Spinal cord (tissue), 10 donors: ENCODE measurements around the gene TBCK. TPM values are rescaled to one million over a fixed set of nuclear protein-coding genes. Genes with fewer than 3 reads are reported as not detected.
A peak's percentile ranks its signal among the peaks of the same experiment; 100 is the strongest.

Experiments
- DNase-seq, 6 donors: peaks; one replicate each; pipeline versions ENCODE4 v3.0.0 to v3.0.0-alpha.2; 2013 to 2015; ENCODE audit warnings: low spot score in 6 of 6, low read depth in 4 of 6
- H3K27ac ChIP-seq: one replicate; pipeline ENCODE4 v1.5.1; 2013; ENCODE audit warnings: low read depth, low read length, control low read depth
- H3K27me3 ChIP-seq: one replicate; pipeline ENCODE4 v1.6.1; 2013; ENCODE audit warnings: low read length; ENCODE audit not compliant: control insufficient read depth, insufficient read depth
- H3K36me3 ChIP-seq: one replicate; pipeline ENCODE4 v1.6.1; 2013; ENCODE audit warnings: low read length; ENCODE audit not compliant: control insufficient read depth, insufficient read depth
- H3K4me1 ChIP-seq: one replicate; pipeline ENCODE4 v1.6.1; 2013; ENCODE audit warnings: low read length; ENCODE audit not compliant: control insufficient read depth, insufficient read depth
- H3K4me3 ChIP-seq: one replicate; pipeline ENCODE4 v1.5.1; 2013; ENCODE audit warnings: low read depth, low read length, control low read depth
- H3K9me3 ChIP-seq: one replicate; pipeline ENCODE4 v1.6.1; 2013; ENCODE audit warnings: low read length; ENCODE audit not compliant: control insufficient read depth, insufficient read depth
- WGBS: methylation state at CpG from one replicate; pipeline ENCODE4 v1.1.5; 2013; ENCODE audit warnings: missing lambda C conversion rate; ENCODE audit not compliant: insufficient coverage; 5-methylcytosine and 5-hydroxymethylcytosine counted together
- polyA plus RNA-seq, 2 donors: library from polyadenylated mRNA; unstranded; fragments of 120-200 nt; gene quantifications; one replicate each; pipeline ENCODE4 v1.2.1, GENCODE V29; 2013; ENCODE audit not compliant: insufficient read length in 2 of 2
- total RNA-seq, 2 donors: library from RNA; depleted of rRNA in 1 of 2; stranded (reverse); fragments of 120-200 nt in 1 of 2; fragments of >200 nt in 1 of 2; gene quantifications; one replicate each; pipeline versions ENCODE4 v1.2.3 to v1.2.4, GENCODE V29; 2013 to 2014
- donor health status: healthy.

Gene TBCK
- total and polyA plus RNA-seq, 4 donors: 37.3 to 77.5 (median 58.7) TPM

DNA sequence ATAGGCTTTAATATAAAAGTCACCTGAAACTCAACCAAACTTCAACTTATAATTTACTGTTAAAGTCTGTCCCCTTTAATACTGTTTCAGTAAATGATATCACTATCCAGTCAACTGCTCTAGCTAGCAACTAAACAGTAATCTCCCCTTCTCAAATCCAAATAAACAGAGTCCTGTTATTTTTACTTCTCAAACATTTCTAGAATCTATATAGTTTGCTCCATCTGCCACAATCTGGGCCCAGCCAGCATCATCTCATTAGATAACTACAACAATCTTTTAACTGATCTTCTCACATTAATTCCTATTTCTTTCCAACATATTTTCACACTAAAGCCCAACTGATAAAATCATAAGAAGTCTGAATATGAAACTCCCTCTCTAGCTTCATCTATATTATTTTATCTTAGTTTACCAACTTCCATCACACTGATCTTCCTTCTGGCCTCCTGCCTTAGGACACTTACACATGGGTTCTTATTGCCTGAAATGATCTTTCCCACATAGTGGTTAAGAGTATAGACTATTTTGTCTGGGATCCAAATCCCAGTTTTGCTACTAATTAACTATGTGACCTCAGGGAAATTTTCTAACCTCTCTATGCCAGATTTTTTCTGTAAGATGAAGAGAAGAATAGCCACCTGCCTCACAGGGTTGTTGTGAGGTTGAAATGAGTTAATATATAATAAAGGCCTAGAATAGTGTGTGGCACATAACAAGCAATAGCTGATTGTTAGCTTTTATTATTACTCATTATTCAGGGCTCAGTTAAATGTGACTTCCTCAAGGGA lies 18.6 kb downstream of the TBCK start:
- H3K36me3 ChIP-seq: peaks cover 9% of the 10 kb centered on the region

GRCh38 chr4:106294062-106294461 lies 21.9 kb downstream of the TBCK start:
- over 99% methylated on average over 9 of the region's 10 CpGs for WGBS
- DNase-seq: no peak
- Histone ChIP-seq H3K4me3 (no peak overlapping the region), H3K4me1 (no peaks in the 10 kb centered on the region), H3K27me3 (no peaks in the 10 kb centered on the region), H3K27ac (no peak overlapping the region), H3K36me3 (peaks cover 9% of the 10 kb centered on the region), H3K9me3 (no peaks in the 10 kb centered on the region)

More for the DNA sequence above, 18.6 kb downstream of the TBCK start:
- H3K9me3 ChIP-seq: no peaks in the 10 kb centered on the region
- no peaks in the 10 kb centered on the region for H3K27me3 ChIP-seq
- DNase-seq: peak in 1 of 6 donors; percentile 26
- H3K27ac ChIP-seq: no peak overlapping the region
- no peak overlapping the region for H3K4me3 ChIP-seq
- H3K4me1 ChIP-seq: no peaks in the 10 kb centered on the region

DNA sequence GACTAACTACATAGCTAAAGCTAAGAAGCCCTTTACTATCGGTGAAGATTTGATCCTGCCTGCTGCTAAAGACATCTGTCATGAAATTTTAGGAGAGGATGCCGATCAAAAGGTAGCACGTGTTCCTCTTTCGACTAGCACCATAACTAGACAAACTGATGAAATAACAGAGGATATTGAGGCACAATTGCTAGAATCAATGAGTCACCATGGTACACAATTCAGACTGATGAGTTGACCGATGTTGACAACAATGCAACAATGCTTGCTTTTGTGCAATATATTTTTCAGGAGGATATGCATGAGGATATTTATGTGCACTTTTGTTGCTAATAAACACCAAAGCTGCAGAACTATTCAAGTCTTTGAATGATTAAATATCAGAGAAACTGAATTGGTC lies 24.3 kb downstream of the TBCK start:
- WGBS: 98% methylated on average over 5 of the region's 5 CpGs

DNA sequence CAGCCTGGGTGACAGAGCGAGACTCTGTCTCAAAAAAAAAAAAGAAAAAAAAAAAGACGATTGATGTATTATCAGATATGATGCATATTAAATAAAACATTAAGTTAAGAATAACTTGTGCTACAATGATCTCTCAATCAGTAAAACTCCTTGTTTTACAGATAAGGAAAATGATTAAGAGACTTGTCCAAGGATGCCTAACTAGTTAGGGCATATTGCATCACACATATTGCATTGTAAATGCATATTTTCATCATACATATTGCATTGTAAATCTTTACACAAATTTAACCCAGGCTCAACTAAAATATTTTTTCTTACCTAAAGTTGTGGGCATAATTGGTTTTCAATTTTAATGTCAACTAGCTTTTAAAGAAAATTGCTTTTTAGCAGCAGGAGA lies 26.3 kb downstream of the TBCK start:
- Histone ChIP-seq H3K4me3 (no peak overlapping the region), H3K27me3 (no peaks in the 10 kb centered on the region), H3K4me1 (no peaks in the 10 kb centered on the region), H3K9me3 (no peaks in the 10 kb centered on the region), H3K27ac (no peak overlapping the region), H3K36me3 (peaks cover 13% of the 10 kb centered on the region)
- no CpG with 5 or more reads among the region's 2 CpGs for WGBS
- no peak for DNase-seq

More for the DNA sequence above, 24.3 kb downstream of the TBCK start:
- no peak for DNase-seq
- Histone ChIP-seq H3K27me3 (no peaks in the 10 kb centered on the region), H3K4me1 (no peaks in the 10 kb centered on the region), H3K9me3 (no peaks in the 10 kb centered on the region), H3K27ac (no peak overlapping the region), H3K36me3 (peaks cover 13% of the 10 kb centered on the region), H3K4me3 (no peak overlapping the region)

DNA sequence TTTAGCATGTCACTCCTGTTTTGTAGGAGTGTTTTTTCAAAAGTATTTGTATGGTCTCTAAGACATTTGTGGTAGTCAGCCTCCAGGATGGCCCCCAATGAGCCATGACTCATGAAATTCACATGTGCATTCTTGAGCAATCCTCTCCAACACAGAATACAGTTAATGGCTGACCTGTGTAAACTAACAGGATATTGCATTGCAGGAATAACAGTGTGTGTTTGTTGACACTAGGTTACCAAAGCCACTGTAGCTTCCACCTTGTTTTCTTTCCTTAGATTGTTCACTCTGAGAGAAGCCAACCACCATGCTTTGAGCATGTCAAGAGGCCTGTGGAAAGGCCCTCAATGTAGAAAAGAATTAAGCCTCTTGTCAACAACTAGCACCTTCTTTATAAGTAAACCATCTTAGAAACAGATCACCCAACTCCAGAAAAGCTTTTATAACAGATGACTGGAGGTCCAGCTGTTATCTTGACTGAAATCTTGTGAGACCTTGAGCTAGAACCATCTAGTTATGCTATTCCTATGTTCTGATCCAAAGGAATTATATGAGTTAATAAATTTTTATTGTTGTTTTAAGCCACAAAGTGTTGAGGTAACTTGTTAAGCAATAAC lies 28.5 kb downstream of the TBCK start:
- Histone ChIP-seq H3K4me1 (no peaks in the 10 kb centered on the region), H3K9me3 (no peaks in the 10 kb centered on the region), H3K36me3 (peaks cover 4% of the 10 kb centered on the region), H3K27ac (no peak overlapping the region), H3K27me3 (no peaks in the 10 kb centered on the region), H3K4me3 (no peak overlapping the region)
- DNase-seq: no peak

- no peaks in the 10 kb centered on the region for H3K27me3 ChIP-seq
- no peak overlapping the region for H3K4me3 ChIP-seq
- H3K36me3 ChIP-seq: peaks cover 4% of the 10 kb centered on the region
- no peak overlapping the region for H3K27ac ChIP-seq
- WGBS: 98% methylated on average over 5 of the region's 8 CpGs
- no peaks in the 10 kb centered on the region for H3K9me3 ChIP-seq
- H3K4me1 ChIP-seq: no peaks in the 10 kb centered on the region
- DNase-seq: no peak
Observed at GRCh38 chr4:106286611-106287010, 29.4 kb downstream of the TBCK start.

GRCh38 chr4:106284227-106284626 lies 31.8 kb downstream of the TBCK start:
- 90% methylated on average over 2 of the region's 3 CpGs for WGBS
- DNase-seq: no peak
- H3K4me1 ChIP-seq: no peaks in the 10 kb centered on the region
- peaks cover 4% of the 10 kb centered on the region for H3K36me3 ChIP-seq
- H3K9me3 ChIP-seq: no peaks in the 10 kb centered on the region
- H3K27me3 ChIP-seq: no peaks in the 10 kb centered on the region
- H3K27ac ChIP-seq: no peak overlapping the region
- H3K4me3 ChIP-seq: no peak overlapping the region

DNA sequence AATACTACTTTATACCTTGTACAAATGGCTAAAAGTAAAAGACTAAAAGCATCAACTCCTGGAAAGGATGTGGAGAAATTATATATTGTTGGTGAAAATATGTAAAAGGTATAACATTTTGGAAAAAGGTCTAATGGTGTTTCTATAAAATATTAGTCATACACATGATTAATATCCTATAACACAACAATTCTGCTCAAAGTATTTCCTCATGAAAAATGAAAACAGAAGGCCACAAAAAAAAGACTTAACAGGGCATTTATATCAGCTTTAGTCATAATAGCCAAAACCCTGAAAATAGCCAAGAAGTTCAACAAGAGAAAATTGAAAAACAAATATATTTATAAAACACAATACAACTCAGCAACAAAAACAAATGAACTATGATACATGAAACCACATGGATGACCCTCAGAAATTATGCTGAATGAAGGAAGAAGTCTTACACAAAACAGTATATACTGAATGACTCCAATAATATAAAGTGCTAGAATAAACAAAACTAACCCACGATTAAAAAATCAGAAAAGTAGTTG lies 38.8 kb downstream of the TBCK start:
- Histone ChIP-seq H3K9me3 (no peaks in the 10 kb centered on the region), H3K36me3 (no peaks in the 10 kb centered on the region), H3K27ac (no peak overlapping the region), H3K27me3 (no peaks in the 10 kb centered on the region), H3K4me1 (no peaks in the 10 kb centered on the region), H3K4me3 (no peak overlapping the region)
- WGBS: no CpG with 5 or more reads among the region's 1 CpG
- no peak for DNase-seq

DNA sequence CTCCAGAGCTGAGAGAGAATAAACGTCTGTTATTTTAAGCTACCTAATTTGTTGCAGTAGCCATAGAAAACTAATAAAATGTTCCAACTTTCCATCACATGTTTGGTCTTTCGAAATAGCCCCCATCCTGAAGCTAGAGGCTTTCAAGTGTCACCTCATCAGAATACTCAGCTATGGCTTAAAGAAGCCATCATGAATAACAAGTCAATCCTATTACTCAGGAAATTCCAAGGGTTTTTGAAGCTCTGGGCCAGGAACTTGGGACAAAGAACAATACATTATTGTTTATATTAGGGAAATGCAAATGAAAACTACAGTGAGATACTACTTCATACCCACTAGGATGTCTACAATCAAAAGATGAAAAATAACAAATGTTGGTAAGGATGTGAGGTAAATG lies 42.2 kb downstream of the TBCK start:
- H3K36me3 ChIP-seq: no peaks in the 10 kb centered on the region
- H3K27ac ChIP-seq: no peak overlapping the region
- DNase-seq: no peak
- H3K4me3 ChIP-seq: no peak overlapping the region
- 80% methylated on average over 1 of the region's 2 CpGs for WGBS
- H3K9me3 ChIP-seq: no peaks in the 10 kb centered on the region
- H3K27me3 ChIP-seq: no peaks in the 10 kb centered on the region
- no peaks in the 10 kb centered on the region for H3K4me1 ChIP-seq

DNA sequence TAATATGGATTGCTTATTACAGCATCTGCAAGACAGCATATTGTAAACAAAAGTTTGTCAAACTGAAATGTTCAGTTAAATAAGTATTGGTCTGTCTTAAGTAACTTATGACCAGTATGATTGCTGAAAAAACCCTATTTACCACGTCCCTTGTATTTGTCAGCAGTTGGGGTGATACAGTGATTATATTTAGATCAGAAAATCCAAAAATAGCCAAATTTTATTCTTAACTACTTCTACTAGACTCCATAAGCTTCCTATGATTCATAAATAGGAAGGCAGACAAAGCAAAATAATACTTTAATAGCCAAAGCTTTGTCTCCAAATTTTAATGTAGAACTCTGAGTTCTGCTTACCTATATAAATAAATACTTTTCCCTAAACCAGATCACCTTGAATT lies 45.3 kb downstream of the TBCK start:
- whole genome bisulfite sequencing: no CpG with 5 or more reads among the region's 1 CpG
- Histone ChIP-seq H3K27ac (no peak overlapping the region), H3K9me3 (no peaks in the 10 kb centered on the region), H3K4me3 (no peak overlapping the region), H3K27me3 (no peaks in the 10 kb centered on the region), H3K36me3 (no peaks in the 10 kb centered on the region), H3K4me1 (no peaks in the 10 kb centered on the region)
- DNase-seq: no peak
